Measurements from ENCODE around the gene TMEM271. TPM values are rescaled to one million over a fixed set of nuclear protein-coding genes. Genes with fewer than 3 reads are reported as not detected.

TMEM271 gene
- total RNA-seq, 2 experiments from 2014 or later, result not detected

DNA sequence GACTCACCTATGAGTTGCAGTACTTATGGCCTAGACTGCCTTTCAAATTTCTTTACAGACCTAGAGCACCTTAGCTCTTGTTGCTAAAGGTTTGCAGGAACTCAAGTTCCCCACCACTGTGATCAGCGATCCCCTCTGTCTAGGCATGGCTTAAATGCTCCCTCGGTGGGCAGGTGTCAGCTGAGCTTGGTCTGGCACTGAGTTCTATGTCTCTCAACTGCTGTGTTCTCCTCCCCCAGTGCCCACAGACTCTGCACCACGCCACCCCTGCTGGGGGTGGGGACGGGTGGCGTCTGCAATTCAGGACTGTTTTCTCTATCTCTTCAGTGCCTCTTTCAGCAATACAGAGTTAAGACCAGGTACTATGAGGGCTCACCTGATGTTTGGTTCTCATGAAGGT, 30.5 kb downstream of the TMEM271 start:
- intact Hi-C loops (cut with micrococcal nuclease), result no loop called here
- DNase-seq, result no peak
- ChIA-PET POLR2A (no interaction called here), CTCF (no interaction called here)
- ATAC-seq, result no peak
- TF ChIP-seq, protein P1, sequence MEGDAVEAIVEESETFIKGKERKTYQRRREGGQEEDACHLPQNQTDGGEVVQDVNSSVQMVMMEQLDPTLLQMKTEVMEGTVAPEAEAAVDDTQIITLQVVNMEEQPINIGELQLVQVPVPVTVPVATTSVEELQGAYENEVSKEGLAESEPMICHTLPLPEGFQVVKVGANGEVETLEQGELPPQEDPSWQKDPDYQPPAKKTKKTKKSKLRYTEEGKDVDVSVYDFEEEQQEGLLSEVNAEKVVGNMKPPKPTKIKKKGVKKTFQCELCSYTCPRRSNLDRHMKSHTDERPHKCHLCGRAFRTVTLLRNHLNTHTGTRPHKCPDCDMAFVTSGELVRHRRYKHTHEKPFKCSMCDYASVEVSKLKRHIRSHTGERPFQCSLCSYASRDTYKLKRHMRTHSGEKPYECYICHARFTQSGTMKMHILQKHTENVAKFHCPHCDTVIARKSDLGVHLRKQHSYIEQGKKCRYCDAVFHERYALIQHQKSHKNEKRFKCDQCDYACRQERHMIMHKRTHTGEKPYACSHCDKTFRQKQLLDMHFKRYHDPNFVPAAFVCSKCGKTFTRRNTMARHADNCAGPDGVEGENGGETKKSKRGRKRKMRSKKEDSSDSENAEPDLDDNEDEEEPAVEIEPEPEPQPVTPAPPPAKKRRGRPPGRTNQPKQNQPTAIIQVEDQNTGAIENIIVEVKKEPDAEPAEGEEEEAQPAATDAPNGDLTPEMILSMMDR (IDR thresholded peaks at IDR 0.05), result no peak
- no peak overlapping the region for H3K4me3 Mint-ChIP-seq
- no peaks in the 10 kb centered on the region for H3K27me3 Mint-ChIP-seq
- H3K9me3 Mint-ChIP-seq, result peaks cover 4% of the 10 kb centered on the region
- no peaks in the 10 kb centered on the region for H3K4me1 Mint-ChIP-seq (ENCODE audit: low read depth)
- H3K27ac Mint-ChIP-seq, result no peak overlapping the region
- H3K36me3 Mint-ChIP-seq (ENCODE audit: low read depth), result no peaks in the 10 kb centered on the region

DNA sequence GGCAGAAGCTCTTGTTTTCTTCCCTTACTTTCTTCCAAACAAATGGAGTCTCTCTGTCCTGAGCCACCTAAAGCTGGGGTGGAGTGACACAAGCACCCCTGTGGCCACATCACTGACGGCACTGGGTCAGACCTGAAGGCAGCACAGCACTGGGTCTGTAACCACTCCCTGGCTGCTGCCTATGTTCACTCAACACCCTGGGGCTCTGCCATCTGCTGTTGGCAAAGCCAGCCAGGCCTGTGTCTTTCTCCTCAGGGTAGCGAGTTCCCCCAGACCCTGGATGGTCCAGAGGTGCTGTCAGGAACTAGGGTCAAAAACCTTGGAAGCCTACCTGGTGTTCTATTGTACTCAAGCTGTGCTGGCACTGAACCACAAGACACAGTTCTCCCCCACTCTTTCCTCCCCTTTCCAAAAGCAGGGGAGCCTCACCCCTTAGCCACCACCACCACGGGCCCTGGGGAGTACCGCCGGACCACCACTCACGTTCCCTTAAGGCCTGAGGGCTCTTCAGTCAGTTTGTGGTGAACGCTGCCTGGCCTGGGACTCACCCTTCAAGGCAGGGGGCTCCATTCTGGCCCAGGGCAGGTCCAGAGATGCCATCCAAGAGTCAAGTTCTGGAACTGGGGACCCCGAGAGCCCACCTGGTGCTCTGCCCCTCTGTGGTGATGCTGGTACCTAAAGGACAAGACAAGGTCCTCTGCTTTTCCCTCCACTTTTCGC, 31.5 kb downstream of the TMEM271 start:
- POLR2A ChIA-PET, result no interaction called here
- Mint-ChIP-seq H3K36me3 (ENCODE audit: low read depth) (no peaks in the 10 kb centered on the region), H3K4me1 (ENCODE audit: low read depth) (no peaks in the 10 kb centered on the region), H3K4me3 (no peak overlapping the region), H3K27ac (no peak overlapping the region), H3K27me3 (no peaks in the 10 kb centered on the region), H3K9me3 (peaks cover 4% of the 10 kb centered on the region)
- no peak for DNase-seq
- intact Hi-C loops (cut with micrococcal nuclease), result no loop called here
- CTCF ChIA-PET, result no interaction called here
- no peak for ATAC-seq
- TF ChIP-seq, protein P1 (IDR thresholded peaks at IDR 0.05), result no peak

DNA sequence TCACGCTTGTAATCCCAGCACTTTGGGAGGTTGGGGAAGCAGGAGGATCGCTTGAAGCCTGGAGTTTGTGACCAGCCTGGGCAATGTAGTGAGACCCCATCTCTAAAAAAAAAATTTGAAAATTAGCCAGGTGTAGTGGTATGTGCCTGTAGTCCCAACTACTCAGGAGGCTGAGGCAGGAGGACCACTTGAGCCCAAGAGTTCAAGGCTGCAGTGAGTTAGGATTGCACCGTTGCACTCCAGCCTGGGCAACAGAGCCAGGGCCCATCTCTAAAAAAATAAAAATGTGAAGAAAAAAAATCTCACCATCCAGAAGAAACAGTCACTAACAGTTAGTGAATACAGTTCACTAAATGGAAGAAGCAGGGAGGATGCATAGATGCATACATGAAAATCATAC, 34.8 kb downstream of the TMEM271 start:
- POLR2A ChIA-PET, result no interaction called here
- intact Hi-C loops (cut with micrococcal nuclease), result no loop called here
- CTCF ChIA-PET, result no interaction called here
- Mint-ChIP-seq H3K36me3 (ENCODE audit: low read depth) (peaks cover 22% of the 10 kb centered on the region), H3K4me1 (ENCODE audit: low read depth) (no peaks in the 10 kb centered on the region), H3K27ac (no peak overlapping the region), H3K4me3 (no peak overlapping the region), H3K9me3 (peaks cover 4% of the 10 kb centered on the region), H3K27me3 (no peaks in the 10 kb centered on the region)
- TF ChIP-seq, protein P1 (IDR thresholded peaks at IDR 0.05), result no peak
- ATAC-seq, result no peak
- no peak for DNase-seq

DNA sequence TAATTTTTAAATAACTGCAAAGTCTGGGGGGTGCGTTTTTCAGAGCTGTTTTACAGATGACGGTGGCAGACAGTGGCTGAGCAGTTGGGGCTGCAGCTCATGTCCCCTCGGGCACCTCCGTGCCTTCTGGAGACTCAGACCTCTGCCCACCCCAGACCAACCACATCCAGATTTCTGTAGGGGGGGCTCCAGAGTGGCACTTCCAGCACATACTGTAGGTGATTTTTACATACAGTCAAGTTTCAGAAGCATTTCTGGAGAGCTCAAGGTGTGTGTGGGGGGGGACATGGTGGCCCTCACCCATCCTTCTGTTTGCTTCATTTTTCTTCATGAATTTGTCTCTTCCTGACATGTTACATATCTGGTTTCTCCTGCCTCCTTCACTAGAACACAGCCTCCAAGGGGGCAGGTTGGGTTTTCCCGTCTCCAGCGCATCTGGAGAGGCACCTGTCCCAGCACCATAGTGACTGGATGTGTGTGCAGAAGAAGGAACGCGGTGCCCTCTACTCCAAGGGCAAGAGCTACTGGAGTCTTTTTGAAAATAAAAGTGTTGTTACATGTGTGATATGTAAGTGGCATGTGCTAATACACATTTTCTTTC, 37.5 kb downstream of the TMEM271 start:
- ATAC-seq, result no peak
- Mint-ChIP-seq H3K4me1 (ENCODE audit: low read depth) (no peaks in the 10 kb centered on the region), H3K27ac (no peak overlapping the region), H3K27me3 (no peaks in the 10 kb centered on the region), H3K9me3 (peaks cover 2% of the 10 kb centered on the region), H3K4me3 (no peak overlapping the region), H3K36me3 (ENCODE audit: low read depth) (peaks cover 37% of the 10 kb centered on the region)
- intact Hi-C loops (cut with micrococcal nuclease), result no loop called here
- DNase-seq, result no peak
- TF ChIP-seq, protein P1 (IDR thresholded peaks at IDR 0.05), result no peak
- POLR2A ChIA-PET, result no interaction called here
- CTCF ChIA-PET, result interaction anchor here (1.2 to 1.3 kb wide), 2 partner anchors 35 to 64 kb away, joined by 3 read pairs; no protein-coding TSS in a partner anchor
